ENCODE results near the gene RARB.

Gene RARB

DNA sequence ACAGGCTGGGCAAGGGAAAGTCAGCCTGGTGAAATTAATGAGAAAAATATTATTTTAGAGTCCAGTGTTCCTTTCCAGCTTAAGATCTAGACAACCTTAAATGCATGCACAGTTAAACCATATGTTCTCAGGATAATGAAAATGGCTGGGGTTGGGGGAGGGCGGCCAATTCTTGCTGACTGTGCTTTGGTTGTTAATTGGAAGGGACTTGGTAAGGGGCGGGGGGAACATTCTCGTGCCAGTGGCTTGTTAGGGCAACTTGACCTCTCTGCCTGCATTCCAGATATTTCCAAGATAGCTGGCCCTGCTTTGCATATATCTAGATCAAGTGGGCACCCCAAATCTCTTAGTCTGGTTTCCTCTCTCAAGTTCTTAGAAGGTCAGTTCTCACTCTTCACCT lies 124.2 kb downstream of the RARB start:
- DNase-seq (ENCODE audit: low read depth in 2 of 2), result no peak

DNA sequence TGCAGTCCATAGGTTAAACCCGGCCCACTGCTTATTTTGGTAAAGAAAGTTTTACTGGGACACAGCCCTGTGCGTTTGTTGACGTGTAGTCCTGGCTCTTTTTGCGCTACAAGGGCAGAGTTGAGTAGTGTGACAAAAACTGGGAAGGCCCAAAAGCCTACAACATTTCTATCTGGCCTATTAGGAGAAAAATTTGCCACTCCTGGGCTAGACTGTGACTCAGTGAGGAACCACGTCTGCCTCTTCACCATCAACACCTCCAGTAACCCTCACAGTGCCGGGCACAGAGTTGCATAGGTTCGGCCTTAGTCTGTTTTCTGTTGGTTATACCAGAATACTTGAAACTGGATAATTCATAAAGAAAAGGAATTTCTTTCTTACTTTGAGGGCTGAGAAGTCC lies 126.3 kb downstream of the RARB start:
- no peak for DNase-seq (ENCODE audit: low read depth in 2 of 2)

DNA sequence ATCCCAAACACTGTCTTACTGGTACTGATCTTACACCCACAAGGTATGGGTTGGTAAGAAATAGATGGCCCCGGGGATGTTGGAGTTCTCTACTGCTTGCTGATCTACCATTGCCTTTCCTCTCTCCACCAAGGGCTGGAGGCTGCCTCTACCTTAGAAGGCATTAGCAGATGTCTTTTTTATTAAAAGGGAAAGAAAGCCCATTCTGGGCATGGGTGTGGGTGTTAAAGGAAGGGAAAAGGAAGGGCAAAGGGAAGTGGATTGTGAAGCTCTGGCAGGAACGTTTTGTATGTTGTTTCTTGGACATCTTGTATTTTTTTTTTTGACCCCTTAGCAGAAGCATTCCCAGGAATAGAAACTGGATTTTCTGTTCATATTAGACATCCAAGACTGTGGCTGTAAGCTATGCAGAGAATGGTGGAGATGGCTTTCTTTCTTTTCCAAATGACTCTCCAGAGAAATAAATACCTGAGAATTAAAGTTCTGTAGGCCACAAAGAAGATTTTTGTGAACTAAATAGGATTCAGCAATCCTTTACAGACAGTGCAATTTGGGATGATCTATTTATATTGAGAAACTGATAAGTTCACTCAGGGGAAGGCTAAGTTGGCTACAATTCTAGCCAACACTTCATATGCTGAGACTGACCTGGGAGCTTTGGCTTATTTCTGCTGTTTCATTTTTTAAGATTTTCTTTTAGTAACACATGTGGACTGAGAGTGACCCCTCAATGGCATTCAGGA lies 127.8 kb downstream of the RARB start:
- no peak for DNase-seq (ENCODE audit: low read depth in 2 of 2)

DNA sequence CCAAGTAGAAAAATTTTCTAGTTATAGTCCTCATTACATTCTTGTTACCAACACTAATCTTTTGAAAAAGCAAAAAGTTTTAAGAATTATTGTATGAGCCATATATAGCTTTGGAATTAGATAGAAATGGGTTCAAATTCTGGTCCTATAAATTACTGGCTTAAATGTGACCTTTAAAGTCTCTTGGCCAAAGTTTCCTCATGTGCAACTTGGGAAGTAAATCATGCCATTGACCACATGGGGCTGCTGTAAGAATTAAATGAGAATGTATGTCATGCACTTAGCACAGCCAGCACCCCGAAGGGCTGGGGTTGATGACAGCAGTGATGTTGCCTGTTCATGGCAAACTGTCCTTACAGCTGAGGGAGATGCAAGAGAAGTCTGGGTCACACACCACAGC lies 128.4 kb downstream of the RARB start:
- no peak for DNase-seq (ENCODE audit: low read depth in 2 of 2)

DNA sequence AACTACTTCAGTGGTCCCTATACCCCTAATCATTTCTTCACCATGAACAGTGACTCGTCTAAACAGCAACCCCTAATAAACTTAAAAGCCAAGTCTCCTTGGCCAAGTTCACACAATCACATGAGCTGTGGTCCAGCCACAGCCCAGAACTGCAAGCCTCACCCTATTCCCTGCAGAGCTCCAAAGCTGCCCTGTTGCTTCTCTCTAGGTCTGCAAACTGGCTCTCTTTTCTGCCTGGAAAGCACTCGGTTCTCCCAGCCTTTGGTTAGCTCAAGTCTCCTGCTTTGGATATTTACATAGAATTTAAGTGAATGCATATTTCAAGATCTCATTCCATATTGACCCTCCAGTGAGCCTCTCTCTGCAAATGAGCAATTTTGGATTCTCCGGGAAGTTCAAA lies 129.6 kb downstream of the RARB start:
- no peak for DNase-seq (ENCODE audit: low read depth in 2 of 2)

DNA sequence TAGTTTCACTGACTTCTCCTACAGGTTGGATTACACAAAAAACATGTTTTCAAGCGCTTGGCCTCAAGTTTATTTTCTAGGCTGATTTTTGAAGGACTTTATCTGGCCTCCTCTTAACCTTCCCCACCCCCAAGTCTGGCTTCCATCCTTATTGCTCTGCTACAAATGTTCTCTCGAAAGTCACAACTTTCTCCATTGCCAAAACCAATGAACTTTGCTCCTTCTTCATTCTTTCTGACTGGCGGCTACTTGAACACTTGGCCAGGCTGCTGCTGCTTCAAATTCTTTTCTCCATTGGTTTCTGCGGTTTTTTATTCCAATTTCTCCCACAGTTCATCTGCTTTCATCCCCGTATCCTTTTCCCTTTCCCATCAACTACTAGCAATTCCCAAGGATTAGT lies 130.1 kb downstream of the RARB start:
- DNase-seq (ENCODE audit: low read depth in 2 of 2), result no peak

DNA sequence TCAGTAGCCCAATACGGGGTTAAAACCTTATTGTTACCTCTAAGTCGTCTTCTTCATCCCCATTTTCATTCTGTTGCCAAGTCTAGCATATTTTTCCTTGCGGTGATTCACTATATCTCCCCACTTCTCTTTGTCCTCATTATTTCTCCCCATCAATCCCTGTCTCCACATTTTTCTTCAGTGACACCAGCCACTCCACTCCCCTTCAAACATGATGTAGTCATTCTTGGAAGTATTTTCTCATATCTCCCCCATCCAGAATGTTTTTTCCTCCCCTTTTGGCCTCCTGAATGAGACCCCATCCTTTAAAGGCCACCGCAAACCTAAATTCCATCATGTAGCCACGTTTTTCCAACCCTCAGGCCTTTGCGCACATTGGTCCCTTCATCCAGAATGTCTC lies 130.7 kb downstream of the RARB start:
- DNase-seq (ENCODE audit: low read depth in 2 of 2), result no peak

DNA sequence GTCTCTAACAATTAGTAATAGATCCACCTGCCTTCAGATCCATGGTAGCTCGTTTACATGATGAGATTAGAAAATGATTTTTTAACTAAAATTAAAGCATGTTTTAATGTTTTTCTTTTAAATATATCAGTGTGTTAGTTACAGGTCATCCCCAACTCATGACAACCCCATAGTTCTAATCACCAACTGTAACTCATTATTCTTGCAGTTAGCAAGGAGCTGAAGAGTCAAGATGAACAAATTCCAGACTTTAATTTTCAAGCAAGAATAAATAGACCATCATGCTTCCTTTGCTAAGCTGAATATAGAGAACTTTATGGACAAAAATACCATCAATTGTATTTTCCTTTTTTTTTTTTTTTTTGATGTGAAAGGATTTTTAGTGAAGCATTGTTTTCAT lies 135.5 kb downstream of the RARB start:
- DNase-seq (ENCODE audit: low read depth in 2 of 2), result no peak

DNA sequence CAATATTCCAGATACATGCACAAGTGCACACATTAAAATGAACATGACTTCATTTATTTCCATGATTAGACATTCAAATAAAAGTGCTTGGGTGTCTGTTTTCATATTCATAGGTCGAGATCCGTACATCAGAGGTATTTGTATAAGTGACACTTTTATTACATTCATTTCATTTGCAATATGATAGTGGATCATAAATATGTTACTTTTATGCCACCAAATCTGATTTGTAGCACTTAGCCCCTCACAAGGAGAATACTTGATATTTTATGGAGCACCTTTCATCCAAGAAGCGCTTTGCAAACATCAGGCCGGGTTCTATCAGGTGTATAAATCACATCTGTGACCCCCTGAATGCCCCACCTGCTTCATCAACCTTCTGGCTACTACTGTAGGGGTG lies 136.0 kb downstream of the RARB start:
- no peak for DNase-seq (ENCODE audit: low read depth in 2 of 2)

DNA sequence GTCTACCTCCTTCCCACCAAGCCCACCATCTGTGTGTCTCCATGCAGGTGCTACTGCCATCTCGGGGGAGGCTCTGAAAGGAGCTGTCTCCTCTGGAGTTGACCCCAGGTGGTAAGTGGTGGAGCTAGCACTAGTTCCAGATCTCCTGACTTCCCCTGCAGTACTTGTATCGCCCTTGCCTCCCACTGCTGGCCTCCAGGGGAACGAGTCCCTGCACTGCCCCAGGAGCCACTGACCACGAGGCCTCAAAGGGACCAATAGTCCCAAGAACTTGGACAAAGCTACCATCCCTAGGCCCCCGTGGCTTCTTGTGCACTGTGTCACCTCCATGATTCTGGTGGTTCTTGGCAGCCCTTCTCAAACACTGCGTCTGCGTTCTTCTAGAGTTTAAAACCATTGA lies 137.7 kb downstream of the RARB start:
- DNase-seq (ENCODE audit: low read depth in 2 of 2), result no peak

DNA sequence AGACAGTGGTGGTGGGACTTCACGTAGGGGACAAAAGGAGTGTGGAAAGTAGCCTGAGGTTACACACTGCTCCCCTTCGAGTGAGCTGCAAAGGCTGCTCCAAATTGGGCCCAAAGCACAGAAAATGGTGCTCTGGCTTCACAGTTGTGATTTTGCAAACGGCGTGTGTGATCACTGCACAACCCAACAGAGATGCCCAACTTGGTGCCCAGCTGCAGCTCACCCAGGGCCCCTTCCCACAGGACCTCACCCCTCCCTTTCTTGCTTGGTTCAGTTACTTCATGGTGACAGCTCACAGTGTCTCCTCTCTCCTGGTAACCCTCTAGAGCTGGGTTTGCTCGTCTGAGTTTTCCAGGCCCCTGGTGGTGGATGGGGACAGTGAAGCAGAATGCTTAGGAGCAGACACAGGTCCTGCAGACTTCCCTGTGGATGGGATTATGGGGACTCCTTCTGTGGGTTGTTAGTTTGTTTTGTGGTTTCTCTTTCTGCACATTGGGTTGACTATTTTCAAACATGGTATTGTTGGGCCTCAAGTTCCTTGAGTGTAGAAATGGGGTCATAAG lies 138.4 kb downstream of the RARB start:
- DNase-seq (ENCODE audit: low read depth in 2 of 2), result no peak

DNA sequence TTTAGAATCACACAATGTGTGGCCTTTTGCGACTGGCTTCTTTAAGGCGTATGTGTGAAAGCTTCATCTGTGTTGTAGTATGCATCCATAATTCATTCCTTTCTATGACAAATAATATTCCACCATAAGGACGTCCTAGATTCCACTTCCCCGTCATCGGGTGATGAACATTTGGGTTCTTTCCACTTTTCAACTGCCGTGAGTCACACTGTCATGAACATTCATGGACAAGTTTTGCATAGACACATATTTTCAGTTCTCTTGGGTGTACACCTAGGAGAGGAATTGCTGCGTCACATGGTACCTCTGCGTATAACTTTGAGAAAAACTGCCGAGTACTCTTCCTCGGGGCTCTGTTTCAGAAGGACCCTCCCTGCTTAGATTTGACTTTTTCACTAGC lies 139.3 kb downstream of the RARB start:
- DNase-seq (ENCODE audit: low read depth in 2 of 2), result no peak

DNA sequence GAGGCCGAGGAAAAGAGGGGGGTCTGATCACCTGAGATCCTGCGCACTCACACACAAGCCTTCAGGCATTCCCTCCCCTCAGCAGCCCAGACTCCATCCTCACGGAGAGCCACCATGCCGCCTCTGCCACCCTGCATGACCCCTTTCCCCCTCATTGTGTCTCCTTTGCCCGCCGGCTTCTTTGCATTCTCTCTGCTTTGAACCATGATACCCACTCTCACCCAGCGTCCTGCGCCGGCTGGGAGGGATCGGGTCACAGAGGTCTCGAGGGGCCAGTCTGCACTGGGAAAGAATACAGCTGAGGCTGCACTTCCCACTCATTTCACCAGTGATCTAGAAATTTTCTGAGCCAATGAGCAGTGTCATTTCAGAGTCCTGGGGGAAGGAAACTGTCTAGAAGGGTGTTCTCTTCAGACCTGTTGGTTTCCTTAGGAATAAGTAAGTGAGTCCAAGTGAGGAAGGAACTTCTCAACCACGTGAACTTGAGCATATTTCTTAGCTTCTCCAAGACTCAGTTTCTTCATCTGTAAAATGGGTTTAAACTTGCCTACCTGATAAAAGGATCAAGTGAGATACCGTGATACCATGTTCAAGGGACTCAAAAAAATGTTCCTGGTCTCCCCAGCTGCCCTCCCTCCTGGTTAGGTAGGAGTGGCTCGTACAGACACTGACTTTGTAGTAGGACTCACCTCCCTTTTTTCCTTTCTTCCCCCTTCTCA lies 139.9 kb downstream of the RARB start:
- DNase-seq (ENCODE audit: low read depth in 2 of 2), result no peak

DNA sequence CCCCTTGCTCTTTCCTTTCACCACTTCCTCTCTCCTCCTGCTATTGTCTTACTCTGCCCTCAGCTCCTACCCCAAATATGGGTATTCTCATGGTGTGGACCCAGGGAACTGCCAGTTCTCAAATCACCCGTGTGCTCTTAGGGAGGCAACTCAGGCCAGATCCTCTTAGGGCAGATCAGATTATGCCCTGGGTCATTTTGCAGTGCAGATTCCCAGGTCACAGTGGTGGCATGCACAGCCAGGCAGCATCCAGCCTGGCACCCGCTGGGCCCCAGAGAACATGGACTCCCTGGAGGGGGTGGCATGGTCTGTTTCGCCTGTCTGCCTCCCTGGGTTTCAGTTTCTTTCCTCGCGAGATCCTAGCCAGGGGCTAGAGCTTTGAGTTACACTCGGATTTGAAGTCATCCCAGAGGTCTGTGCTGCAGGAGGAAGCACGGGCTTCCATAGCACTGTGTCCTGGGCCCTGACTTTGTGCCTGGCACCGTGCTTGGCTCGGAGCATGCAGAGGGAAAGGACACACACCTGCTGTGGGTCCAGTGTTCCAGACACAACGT lies 140.5 kb downstream of the RARB start:
- no peak for DNase-seq (ENCODE audit: low read depth in 2 of 2)

DNA sequence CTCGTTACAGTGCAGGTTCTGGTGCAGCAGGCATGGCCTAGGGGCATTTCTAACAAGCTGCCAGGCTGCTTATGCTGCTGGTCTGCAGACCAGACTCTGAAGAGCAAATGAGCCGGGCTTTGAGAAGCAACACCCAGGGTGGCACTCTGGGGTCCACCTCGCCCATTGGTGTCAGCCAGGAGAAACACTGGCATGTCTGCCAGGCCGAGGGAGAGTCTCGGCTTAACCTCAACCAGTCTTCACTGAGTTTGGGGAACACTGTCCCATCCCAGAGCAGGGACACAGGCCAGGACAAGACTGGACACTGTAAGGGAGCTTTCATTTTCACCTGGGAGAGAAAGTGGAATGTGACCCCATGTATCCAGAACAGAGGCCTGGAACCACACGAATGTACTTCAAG lies 143.2 kb downstream of the RARB start:
- DNase-seq (ENCODE audit: low read depth in 2 of 2), result no peak

DNA sequence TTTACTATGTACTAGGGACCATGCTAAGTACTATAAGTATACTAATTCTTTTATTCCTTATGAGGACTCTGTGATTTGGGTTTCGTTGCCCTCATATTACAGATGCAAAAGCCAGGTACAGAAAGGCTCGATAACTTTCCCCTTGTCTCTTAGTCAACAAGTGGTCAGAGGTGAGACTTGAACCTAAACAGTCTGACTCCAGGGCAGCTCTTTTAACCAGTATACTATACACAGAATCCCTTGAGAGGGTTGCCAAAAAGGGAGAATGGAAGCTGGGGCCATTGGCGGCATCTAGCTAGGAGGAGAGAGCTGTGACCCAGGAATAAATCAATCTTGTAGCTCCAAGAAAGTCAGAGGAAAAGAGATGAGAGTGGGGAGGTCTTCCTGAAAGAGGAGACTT lies 144.3 kb downstream of the RARB start:
- no peak for DNase-seq (ENCODE audit: low read depth in 2 of 2)

DNA sequence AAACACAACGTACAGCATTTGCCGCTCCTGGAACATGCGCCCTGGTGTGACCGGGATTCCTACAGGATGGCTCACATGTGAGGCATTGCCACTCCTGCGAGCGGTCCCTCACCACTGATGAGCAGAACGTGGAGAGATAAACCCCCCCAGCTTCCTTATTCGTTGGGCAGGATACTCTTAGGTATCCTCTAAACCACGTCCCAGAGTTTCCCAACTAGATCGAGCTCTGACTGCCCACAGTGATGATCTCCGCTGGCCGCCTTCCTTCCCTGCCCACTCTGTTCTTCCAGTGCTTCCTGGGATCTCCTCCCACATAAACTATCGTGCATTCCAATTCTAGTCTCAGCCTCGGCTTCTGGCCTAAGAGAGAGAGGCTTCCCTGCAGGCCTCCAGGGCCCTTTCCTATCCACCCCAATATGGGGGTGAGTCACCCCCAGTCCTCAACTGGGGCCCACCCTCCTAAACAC lies 144.9 kb downstream of the RARB start:
- DNase-seq (ENCODE audit: low read depth in 2 of 2), result no peak

DNA sequence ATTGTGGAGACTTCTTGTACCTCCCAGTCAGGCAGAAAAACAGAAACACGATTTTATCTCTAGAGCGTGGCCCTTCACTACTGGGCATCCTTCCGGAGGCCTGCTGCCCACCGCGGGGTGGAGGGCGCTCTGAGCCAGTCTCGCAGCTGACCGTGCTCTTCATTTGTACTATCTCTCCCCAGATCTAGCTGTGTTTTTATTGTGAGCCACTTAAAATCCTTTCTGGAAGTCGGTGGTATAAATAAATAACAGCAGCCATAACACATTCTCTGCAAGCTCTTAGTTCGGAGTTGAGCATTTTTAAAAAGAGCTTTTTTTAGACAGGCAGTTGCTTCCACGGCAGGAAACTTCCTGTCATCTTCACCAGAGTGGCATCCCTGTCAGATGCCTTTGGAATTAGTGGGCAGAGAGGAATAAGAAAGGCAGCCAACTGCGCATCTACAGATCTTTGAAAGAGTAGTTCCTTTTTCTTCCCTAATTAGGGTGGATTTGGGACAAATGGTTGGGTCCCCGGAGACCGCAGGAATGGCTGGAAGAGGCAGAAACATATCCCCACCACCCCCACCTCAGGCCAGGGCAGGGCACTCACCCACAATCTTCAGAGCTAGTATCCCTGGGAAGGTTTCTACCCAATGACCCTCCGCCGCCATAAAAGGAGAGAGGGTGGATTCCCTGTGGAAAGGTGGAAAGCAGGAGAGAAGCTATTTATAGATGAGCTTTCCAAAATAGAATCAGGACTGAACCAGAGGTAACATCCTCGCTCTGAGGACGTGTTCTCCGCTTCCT lies 145.5 kb downstream of the RARB start:
- DNase-seq (ENCODE audit: low read depth in 2 of 2), result no peak

DNA sequence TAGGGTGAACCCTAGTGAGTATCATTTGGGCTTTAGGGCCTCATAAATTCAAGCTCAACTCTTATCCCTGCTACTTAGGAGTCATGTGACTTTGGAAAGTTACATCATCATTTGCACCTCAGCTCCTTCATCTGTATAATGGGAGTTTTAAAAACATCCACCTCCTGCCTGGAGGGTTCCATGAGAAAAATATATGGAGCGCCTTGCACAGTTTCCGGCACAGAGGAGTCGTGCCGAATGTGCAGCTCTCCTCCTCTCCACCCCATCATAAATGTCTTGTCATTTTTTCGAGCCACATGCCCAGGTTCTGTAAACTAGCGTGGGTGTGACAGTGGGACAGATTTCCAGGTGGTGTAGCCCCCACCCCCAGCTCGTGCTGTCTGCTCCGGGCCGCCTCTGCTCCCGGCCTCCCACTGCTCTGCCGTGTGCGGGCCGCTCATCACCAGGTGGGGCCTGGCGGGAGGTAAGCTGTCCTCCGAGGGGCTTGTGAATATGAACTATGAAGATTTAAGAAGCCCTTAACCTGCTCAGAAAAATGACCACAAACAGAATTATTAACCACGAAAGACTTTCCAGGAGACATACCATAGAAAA lies 146.2 kb downstream of the RARB start:
- DNase-seq (ENCODE audit: low read depth in 2 of 2), result no peak

DNA sequence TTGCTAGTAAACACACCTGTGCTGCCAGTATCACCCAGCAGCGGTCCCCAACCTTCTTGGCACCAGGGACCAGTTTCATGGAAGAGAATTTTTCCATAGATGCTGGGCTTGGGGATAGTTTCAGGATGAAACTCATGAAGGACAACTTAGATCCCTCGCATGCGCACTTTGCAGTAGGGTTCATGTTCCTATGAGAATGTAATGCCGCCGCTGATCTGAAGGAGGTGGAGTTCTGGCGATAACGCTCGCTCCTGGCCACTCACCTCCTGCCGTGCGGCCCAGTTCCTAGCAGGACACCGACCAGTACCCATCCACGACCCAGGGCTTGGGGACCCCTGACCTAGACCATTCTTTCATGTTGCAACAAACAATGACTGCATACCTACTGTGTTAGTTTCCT lies 146.9 kb downstream of the RARB start:
- no peak for DNase-seq (ENCODE audit: low read depth in 2 of 2)

DNA sequence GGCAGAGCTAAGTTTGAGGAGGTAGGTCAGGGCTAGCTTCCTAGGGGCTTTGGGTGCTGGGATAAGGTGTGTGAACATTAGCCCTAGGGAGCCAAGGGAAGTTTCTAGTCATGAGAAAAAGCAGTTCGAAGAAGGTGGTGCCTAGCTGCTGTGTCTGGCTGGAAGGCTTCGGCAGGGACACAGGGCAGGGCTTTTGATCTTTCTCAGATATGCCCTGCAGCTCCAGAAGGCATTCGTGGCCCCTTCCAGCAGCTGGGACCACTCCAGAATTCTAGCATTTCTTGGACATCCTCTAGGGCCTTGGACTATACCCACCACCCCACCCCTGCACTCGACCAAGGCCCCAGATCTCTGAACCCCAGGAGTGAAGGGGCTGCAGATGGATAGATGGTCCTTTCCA lies 148.1 kb downstream of the RARB start:
- no peak for DNase-seq (ENCODE audit: low read depth in 2 of 2)

Measured in stimulated activated CD8-positive, alpha-beta memory T cell treated with anti-CD3 and anti-CD28 coated beads, Interleukin-2, amount 100 ng/mL, for 48 hours (primary cell).